K562 (cell line): ENCODE measurements around the gene G6PC2. TPM values are rescaled to one million over a fixed set of nuclear protein-coding genes. Genes with fewer than 3 reads are reported as not detected.
A peak's percentile ranks its signal among the peaks of the same experiment; 100 is the strongest.
"Not testable (repeated sequence)": the region's sequence is repeated elsewhere in the genome, so short reads cannot be mapped to it uniquely, and the experiment has no call there.

Experiments used
- ATAC-seq: fragments of 200-7000 bp; cut with Tn5 transposase; 3 replicates; pipeline ENCODE4 v1.9.1; 2020; ENCODE audit warnings: moderate library complexity
- BruUV-seq: library from RNA; stranded (reverse); fragments of 400-500 nt; replicated peaks from 2 replicates; lab custom pipeline; 2021; lab: Mats Ljungman, UMichigan
- CTCF ChIA-PET: fragments of 300-600 bp; formaldehyde crosslinking; extraction: SDS; loops from one replicate; lab custom pipeline; 2021; ENCODE audit warnings: low intra/inter-chr PET ratio; lab: Yijun Ruan, JAX
- POLR2A ChIA-PET: fragments of 300-600, 350-650 bp; sonication (Branson Sonifier 250); formaldehyde crosslinking; extraction: SDS; loops from one replicate; lab custom pipeline; 2021; ENCODE audit warnings: antibody characterized with exemption, inconsistent platforms; lab: Yijun Ruan, JAX
- DNase-seq, 4 experiments: peaks; one replicate each; pipeline versions ENCODE4 v3.0.0 to v3.0.0-alpha.2; 2011 to 2018; ENCODE audit warnings: low spot score in 3 of 4, mixed read lengths in 3 of 4; ENCODE audit errors: extremely low read depth in 1 of 4
- FAIRE-seq: peaks from 2 replicates; lab custom pipeline; 2011; peaks lifted over from hg19 to GRCh38; lab: Jason Lieb, UNC
- H2AFZ ChIP-seq: 2 replicates; pipeline ENCODE4 v1.6.0; 2011; ENCODE audit warnings: low read depth, low read length, control low read depth, inconsistent platforms
- H3K27ac ChIP-seq: fragments of 200-600 bp; 3 replicates; pipeline ENCODE4 v1.8.0; 2011; ENCODE audit warnings: low read depth, mild to moderate bottlenecking, control low read depth, inconsistent platforms, low read length, moderate library complexity, mixed read lengths; ENCODE audit errors: extremely low read depth
- H3K27me3 ChIP-seq, 2 experiments: fragments of 300-600 bp in 1 of 2; 2 replicates in 1 of 2; 3 replicates in 1 of 2; pipeline versions ENCODE4 v1.6.0 to v1.8.0; 2011; ENCODE audit warnings: inconsistent platforms in 2 of 2, low read length in 2 of 2, mild to moderate bottlenecking in 1 of 2, mixed read lengths in 1 of 2, moderate library complexity in 1 of 2; ENCODE audit not compliant: control insufficient read depth in 2 of 2, insufficient read depth in 2 of 2
- H3K36me3 ChIP-seq: fragments of 300-600 bp; 3 replicates; pipeline ENCODE4 v1.8.0; 2011; ENCODE audit warnings: mild to moderate bottlenecking, low read length, inconsistent platforms; ENCODE audit not compliant: control insufficient read depth, insufficient read depth
- H3K4me1 ChIP-seq, 2 experiments: fragments of 200-600 bp in 1 of 2; replicated peaks in 1 of 2; 2 replicates in 1 of 2; 3 replicates in 1 of 2; pipeline versions ENCODE4 v1.5.1 to v1.8.0; 2011; ENCODE audit warnings: inconsistent platforms in 2 of 2, low read length in 2 of 2, mild to moderate bottlenecking in 1 of 2, mixed read lengths in 1 of 2, moderate library complexity in 1 of 2; ENCODE audit not compliant: control insufficient read depth in 2 of 2, insufficient read depth in 2 of 2
- H3K4me2 ChIP-seq: 2 replicates; pipeline ENCODE4 v1.6.1; 2011; ENCODE audit warnings: low read length, control low read depth, inconsistent platforms, mixed read lengths; ENCODE audit not compliant: insufficient read depth
- H3K4me3 ChIP-seq: fragments of 200-600 bp; sonication (generic), shearing (Covaris generic); 2 replicates; pipeline ENCODE4 v1.5.1; 2016; ENCODE audit warnings: control low read depth, inconsistent platforms
- H3K79me2 ChIP-seq: fragments of 200-600 bp; 3 replicates; pipeline ENCODE4 v1.8.0; 2011; ENCODE audit warnings: low read length, inconsistent platforms; ENCODE audit not compliant: control insufficient read depth, insufficient read depth
- H3K9ac ChIP-seq, 2 experiments: 2 replicates each; pipeline versions ENCODE4 v1.6.0 to v1.6.1; 2011; ENCODE audit warnings: low read depth in 2 of 2, low read length in 2 of 2, control low read depth in 1 of 2, inconsistent platforms in 1 of 2, mild to moderate bottlenecking in 1 of 2, mixed read lengths in 1 of 2; ENCODE audit not compliant: insufficient read depth in 1 of 2
- H3K9me1 ChIP-seq: one replicate; pipeline ENCODE4 v1.6.0; 2011; ENCODE audit warnings: inconsistent platforms, mild to moderate bottlenecking, low read length, moderate library complexity; ENCODE audit not compliant: control insufficient read depth, insufficient read depth
- H3K9me3 ChIP-seq: replicated peaks from 2 replicates; pipeline ENCODE4 v1.5.1; 2011; ENCODE audit warnings: low read depth, low read length, inconsistent platforms; ENCODE audit not compliant: control insufficient read depth, insufficient read depth
- H4K20me1 ChIP-seq: replicated peaks from 2 replicates; pipeline ENCODE4 v1.6.1; 2011; ENCODE audit warnings: low read length, inconsistent platforms, mixed read lengths; ENCODE audit not compliant: control insufficient read depth, insufficient read depth
- EHMT2 ChIP-seq: fragments of 450-650 bp; IDR thresholded peaks from 2 replicates; pipeline ENCODE4 v1.6.1; 2018; ENCODE audit warnings: antibody characterized with exemption
- ILF3 ChIP-seq: fragments of 450-650 bp; IDR thresholded peaks from 2 replicates; pipeline ENCODE4 v1.6.1; 2018; ENCODE audit warnings: antibody characterized with exemption, mild to moderate bottlenecking, moderate library complexity, borderline replicate concordance
- NFIC ChIP-seq: fragments of 450-650 bp; IDR thresholded peaks from 2 replicates; pipeline ENCODE4 v1.6.1; 2017; ENCODE audit warnings: mild to moderate bottlenecking, inconsistent platforms
- NR3C1 ChIP-seq: sonication (generic); formaldehyde crosslinking; IDR thresholded peaks from 2 replicates; pipeline ENCODE4 v1.8.1; 2022; ENCODE audit warnings: missing genetic modification reagents
- RAD21 ChIP-seq, 2 experiments: fragments of 250-450 bp in 1 of 2; fragments of 450-650 bp in 1 of 2; sonication (Bioruptor Pico) in 1 of 2; formaldehyde crosslinking in 1 of 2; IDR thresholded peaks in 1 of 2; conservative IDR thresholded peaks in 1 of 2; 2 replicates each; pipeline versions ENCODE4 v1.4.0 to v1.8.0; 2020 to 2022; ENCODE audit warnings: mild to moderate bottlenecking in 2 of 2, moderate library complexity in 1 of 2
- WGBS: fragments of 100-300 bp; shearing (Covaris generic); methylation state at CpG from one replicate; pipeline ENCODE4 v1.1.6; 2016; ENCODE audit warnings: low coverage, mixed read lengths; ENCODE audit not compliant: insufficient coverage; ENCODE audit errors: missing lambda C conversion rate; 5-methylcytosine and 5-hydroxymethylcytosine counted together
- in situ Hi-C: fragments of 300-500 bp; cut with MboI; formaldehyde crosslinking; loops from 4 replicates; pipeline ENCODE4 v1.15.0; 2018; ENCODE audit warnings: inconsistent platforms, mixed read lengths
- intact Hi-C: fragments of 100-400 bp; cut with micrococcal nuclease; formaldehyde crosslinking; loops from 2 replicates; pipeline ENCODE4 v1.14.2; 2022
- polyA plus RNA-seq, 8 experiments: library from polyadenylated mRNA; depleted of rRNA in 4 of 8; stranded (reverse) in 5 of 8; unstranded in 3 of 8; fragments of >200 nt; fragmentation: Nextera tagmentation in 2 of 8; fragmentation: Illumina TruSeq in 1 of 8; extraction: Ambion mirVana in 2 of 8; extraction: Trizol in 1 of 8; gene quantifications; 2 replicates each; pipeline versions ENCODE4 v1.2.1 to v1.2.3, GENCODE V29; 2011 to 2014; ENCODE audit warnings: inconsistent platforms in 1 of 8, missing spikeins in 1 of 8
- total RNA-seq, 7 experiments: library from RNA; depleted of rRNA in 6 of 7; stranded (reverse); fragments of >200 nt in 6 of 7; fragmentation: Illumina TruSeq in 2 of 7; extraction: Trizol in 2 of 7; gene quantifications; 2 replicates each; pipeline versions ENCODE4 v1.2.1 to v1.2.3, GENCODE V29; 2011 to 2021; ENCODE audit warnings: low replicate concordance in 1 of 7
- TF ChIP-seq, protein P1 (sequence below): sonication (generic); formaldehyde crosslinking; IDR thresholded peaks from 2 replicates; pipeline ENCODE4 v1.8.1; 2023; ENCODE audit warnings: mild to moderate bottlenecking, missing genetic modification reagents
- TF ChIP-seq, protein P2 (sequence below): IDR thresholded peaks from 2 replicates; pipeline ENCODE4 v1.6.1; 2011; ENCODE audit not compliant: insufficient read length; ENCODE audit errors: extremely low read depth
- TF ChIP-seq, protein P3 (sequence below), 3 experiments: IDR thresholded peaks in 2 of 3; conservative IDR thresholded peaks in 1 of 3; 2 replicates each; pipeline ENCODE4 v1.5.1; 2011 to 2012; ENCODE audit warnings: low read length in 3 of 3, mild to moderate bottlenecking in 3 of 3, control low read depth in 2 of 3, improper control_type of control experiment in 1 of 3, inconsistent platforms in 1 of 3, low read depth in 1 of 3, mixed read lengths in 1 of 3, moderate library complexity in 1 of 3; ENCODE audit not compliant: insufficient read depth in 2 of 3

Gene G6PC2
- total and polyA plus RNA-seq, 9 of the 15 experiments (the other 6 are each of a cell fraction or from before 2014, with no cell fraction given), result 0.03 to 0.15 TPM; not detected in 7

DNA sequence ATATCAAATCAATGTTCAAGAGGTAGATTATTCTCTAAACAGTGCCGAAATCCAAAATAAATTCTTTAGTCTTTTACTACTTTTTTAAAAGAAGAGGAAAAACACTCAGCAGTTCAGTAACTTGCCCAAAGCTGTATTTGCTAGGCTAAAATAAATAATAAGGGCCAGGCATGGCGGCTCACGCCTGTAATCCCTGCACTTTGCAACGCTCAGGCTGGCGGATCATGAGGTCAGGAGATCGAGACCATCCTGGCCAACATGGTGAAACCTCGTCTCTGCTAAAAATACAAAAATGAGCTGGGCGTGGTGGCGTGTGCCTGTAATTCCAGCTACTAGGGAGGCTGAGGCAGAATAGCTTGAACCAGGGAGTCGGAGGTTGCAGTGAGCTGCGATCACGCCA lies 18.9 kb upstream of the G6PC2 start:
- not testable (repeated sequence) for DNase-seq, H3K4me1 ChIP-seq, H3K27me3 ChIP-seq, H3K9ac ChIP-seq, H3K4me2 ChIP-seq, H3K9me3 ChIP-seq, BruUV-seq, H3K4me3 ChIP-seq
- H3K36me3 ChIP-seq, result peaks cover 42% of the 10 kb centered on the region
- TF ChIP-seq, protein P1, sequence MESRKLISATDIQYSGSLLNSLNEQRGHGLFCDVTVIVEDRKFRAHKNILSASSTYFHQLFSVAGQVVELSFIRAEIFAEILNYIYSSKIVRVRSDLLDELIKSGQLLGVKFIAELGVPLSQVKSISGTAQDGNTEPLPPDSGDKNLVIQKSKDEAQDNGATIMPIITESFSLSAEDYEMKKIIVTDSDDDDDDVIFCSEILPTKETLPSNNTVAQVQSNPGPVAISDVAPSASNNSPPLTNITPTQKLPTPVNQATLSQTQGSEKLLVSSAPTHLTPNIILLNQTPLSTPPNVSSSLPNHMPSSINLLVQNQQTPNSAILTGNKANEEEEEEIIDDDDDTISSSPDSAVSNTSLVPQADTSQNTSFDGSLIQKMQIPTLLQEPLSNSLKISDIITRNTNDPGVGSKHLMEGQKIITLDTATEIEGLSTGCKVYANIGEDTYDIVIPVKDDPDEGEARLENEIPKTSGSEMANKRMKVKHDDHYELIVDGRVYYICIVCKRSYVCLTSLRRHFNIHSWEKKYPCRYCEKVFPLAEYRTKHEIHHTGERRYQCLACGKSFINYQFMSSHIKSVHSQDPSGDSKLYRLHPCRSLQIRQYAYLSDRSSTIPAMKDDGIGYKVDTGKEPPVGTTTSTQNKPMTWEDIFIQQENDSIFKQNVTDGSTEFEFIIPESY (CRISPR knock-in tag), result peak; percentile 91
- TF ChIP-seq, all 486 proteins: peak for 1; not testable (repeated sequence) for 485
- POLR2A ChIA-PET, result interaction anchor here (0.9 to 3.7 kb wide), 2 partner anchors 10 to 57 kb away, joined by 3 to 10 read pairs; no protein-coding TSS in a partner anchor
- CTCF ChIA-PET, H4K20me1 ChIP-seq, H3K27ac ChIP-seq, intact Hi-C loops, H3K9me1 ChIP-seq, ATAC-seq, in situ Hi-C loops, H2AFZ ChIP-seq, FAIRE-seq: not testable (repeated sequence)
- peaks cover 56% of the 10 kb centered on the region for H3K79me2 ChIP-seq
- WGBS, result over 99% methylated on average over 12 of the region's 12 CpGs

DNA sequence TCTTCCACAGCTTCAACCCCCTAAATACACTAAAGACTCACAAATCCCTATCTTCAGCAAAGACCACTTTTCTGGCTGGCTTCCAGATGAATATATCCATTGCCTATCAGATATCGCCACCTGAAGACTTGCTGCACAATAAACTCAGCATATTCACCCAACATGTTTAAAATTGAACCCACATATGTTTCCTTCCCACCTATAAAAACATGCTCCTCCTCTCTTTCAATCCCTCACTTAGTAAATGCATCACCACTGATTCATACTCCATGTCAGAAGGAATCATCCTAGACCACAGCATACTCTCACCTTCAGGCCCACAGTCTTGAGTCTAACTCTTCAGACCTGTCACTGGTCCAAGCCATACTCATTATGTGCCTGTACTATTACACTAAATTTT lies 16.1 kb upstream of the G6PC2 start:
- Histone ChIP-seq H3K4me3 (no peak overlapping the region), H3K4me1 (peaks cover 0 to 6% of the 10 kb centered on the region in 2 experiments; a peak in 2 of 5 replicates), H3K27ac (no peak overlapping the region), H3K27me3 (no peaks in the 10 kb centered on the region), H3K4me2 (no peak overlapping the region), H3K36me3 (peaks cover 44% of the 10 kb centered on the region), H3K9me1 (no peaks in the 10 kb centered on the region), H3K9me3 (no peaks in the 10 kb centered on the region), H3K79me2 (peaks cover 57% of the 10 kb centered on the region), H3K9ac (no peak overlapping the region), H4K20me1 (no peaks in the 10 kb centered on the region), H2AFZ (no peak overlapping the region)
- FAIRE-seq (no peak), ATAC-seq (peak; percentile 22; the same call in 1 of the 3 replicates), DNase-seq (peak in 2 of 4 experiments; percentile 18 to 34)
- CTCF ChIA-PET, result no interaction called here
- POLR2A ChIA-PET, result interaction anchor here (1.0 to 3.7 kb wide), 2 partner anchors 12 to 151 kb away, joined by 4 to 10 read pairs; no protein-coding TSS in a partner anchor
- intact Hi-C loops, result no loop called here
- in situ Hi-C loops, result no loop called here
- 95% methylated on average over 1 of the region's 1 CpG for WGBS
- TF ChIP-seq, protein P2, sequence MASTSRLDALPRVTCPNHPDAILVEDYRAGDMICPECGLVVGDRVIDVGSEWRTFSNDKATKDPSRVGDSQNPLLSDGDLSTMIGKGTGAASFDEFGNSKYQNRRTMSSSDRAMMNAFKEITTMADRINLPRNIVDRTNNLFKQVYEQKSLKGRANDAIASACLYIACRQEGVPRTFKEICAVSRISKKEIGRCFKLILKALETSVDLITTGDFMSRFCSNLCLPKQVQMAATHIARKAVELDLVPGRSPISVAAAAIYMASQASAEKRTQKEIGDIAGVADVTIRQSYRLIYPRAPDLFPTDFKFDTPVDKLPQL, result no peak
- TF ChIP-seq, protein P3, sequence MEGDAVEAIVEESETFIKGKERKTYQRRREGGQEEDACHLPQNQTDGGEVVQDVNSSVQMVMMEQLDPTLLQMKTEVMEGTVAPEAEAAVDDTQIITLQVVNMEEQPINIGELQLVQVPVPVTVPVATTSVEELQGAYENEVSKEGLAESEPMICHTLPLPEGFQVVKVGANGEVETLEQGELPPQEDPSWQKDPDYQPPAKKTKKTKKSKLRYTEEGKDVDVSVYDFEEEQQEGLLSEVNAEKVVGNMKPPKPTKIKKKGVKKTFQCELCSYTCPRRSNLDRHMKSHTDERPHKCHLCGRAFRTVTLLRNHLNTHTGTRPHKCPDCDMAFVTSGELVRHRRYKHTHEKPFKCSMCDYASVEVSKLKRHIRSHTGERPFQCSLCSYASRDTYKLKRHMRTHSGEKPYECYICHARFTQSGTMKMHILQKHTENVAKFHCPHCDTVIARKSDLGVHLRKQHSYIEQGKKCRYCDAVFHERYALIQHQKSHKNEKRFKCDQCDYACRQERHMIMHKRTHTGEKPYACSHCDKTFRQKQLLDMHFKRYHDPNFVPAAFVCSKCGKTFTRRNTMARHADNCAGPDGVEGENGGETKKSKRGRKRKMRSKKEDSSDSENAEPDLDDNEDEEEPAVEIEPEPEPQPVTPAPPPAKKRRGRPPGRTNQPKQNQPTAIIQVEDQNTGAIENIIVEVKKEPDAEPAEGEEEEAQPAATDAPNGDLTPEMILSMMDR (IDR thresholded peaks at IDR 0.05 in 2 of 3, conservative IDR thresholded peaks at IDR 0.05 in 1 of 3; ENCODE audit: insufficient read depth in 2 of 3, low read depth in 1 of 3, low read length in 3 of 3), result peak in 1 of 3 experiments; percentile 26; a peak in 2 of 6 replicates
- TF ChIP-seq RAD21 (CRISPR knock-in tag; conservative IDR thresholded peaks at IDR 0.05 in 1 of 2, IDR thresholded peaks at IDR 0.05 in 1 of 2) (peak in 1 of 2 experiments; percentile 23; a peak in 1 of 4 replicates), NFIC (peak; percentile 91), EHMT2 (peak; percentile 14; the same call in 1 of the 2 replicates), NR3C1 (CRISPR knock-in tag) (no peak), ILF3 (no peak)
- no TSS peak for BruUV-seq
